HL-60 (cell line): ENCODE data around the gene CHL1.

Experiments used
- GABPA ChIP-seq: IDR thresholded peaks from 2 replicates; pipeline ENCODE4 v1.6.1; 2012; ENCODE audit warnings: low read depth
- TF ChIP-seq, protein P1 (sequence below): IDR thresholded peaks from 2 replicates; pipeline ENCODE4 v1.6.1; 2012; ENCODE audit warnings: low read depth; ENCODE audit not compliant: insufficient replicate concordance
- TF ChIP-seq, protein P2 (sequence below): IDR thresholded peaks from one replicate; pipeline ENCODE4 v1.5.1; 2011; ENCODE audit warnings: low read length, control low read depth, inconsistent platforms; ENCODE audit not compliant: insufficient read depth

DNA sequence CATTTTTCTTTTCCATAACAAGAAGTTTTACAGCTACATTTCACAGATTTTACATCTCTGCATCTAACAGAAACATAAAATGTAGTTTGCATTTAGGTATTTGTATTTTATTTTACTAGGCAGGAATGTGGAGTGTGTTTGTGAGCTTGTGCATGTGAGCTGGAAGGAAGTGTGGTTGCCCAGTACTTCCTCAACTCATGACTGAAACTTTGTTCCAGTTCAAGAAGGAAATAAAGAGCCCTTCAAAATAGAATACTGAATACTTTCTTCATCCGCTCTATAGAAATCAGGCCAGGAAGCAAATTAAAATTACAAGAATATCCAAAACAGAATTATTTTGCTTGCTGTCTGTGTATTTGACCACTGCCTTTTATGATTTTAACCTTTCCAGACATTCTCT is 81.3 kb downstream of the CHL1 start:
- TF ChIP-seq GABPA: no peak
- TF ChIP-seq, protein P1, sequence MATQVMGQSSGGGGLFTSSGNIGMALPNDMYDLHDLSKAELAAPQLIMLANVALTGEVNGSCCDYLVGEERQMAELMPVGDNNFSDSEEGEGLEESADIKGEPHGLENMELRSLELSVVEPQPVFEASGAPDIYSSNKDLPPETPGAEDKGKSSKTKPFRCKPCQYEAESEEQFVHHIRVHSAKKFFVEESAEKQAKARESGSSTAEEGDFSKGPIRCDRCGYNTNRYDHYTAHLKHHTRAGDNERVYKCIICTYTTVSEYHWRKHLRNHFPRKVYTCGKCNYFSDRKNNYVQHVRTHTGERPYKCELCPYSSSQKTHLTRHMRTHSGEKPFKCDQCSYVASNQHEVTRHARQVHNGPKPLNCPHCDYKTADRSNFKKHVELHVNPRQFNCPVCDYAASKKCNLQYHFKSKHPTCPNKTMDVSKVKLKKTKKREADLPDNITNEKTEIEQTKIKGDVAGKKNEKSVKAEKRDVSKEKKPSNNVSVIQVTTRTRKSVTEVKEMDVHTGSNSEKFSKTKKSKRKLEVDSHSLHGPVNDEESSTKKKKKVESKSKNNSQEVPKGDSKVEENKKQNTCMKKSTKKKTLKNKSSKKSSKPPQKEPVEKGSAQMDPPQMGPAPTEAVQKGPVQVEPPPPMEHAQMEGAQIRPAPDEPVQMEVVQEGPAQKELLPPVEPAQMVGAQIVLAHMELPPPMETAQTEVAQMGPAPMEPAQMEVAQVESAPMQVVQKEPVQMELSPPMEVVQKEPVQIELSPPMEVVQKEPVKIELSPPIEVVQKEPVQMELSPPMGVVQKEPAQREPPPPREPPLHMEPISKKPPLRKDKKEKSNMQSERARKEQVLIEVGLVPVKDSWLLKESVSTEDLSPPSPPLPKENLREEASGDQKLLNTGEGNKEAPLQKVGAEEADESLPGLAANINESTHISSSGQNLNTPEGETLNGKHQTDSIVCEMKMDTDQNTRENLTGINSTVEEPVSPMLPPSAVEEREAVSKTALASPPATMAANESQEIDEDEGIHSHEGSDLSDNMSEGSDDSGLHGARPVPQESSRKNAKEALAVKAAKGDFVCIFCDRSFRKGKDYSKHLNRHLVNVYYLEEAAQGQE: no peak
- TF ChIP-seq, protein P2, sequence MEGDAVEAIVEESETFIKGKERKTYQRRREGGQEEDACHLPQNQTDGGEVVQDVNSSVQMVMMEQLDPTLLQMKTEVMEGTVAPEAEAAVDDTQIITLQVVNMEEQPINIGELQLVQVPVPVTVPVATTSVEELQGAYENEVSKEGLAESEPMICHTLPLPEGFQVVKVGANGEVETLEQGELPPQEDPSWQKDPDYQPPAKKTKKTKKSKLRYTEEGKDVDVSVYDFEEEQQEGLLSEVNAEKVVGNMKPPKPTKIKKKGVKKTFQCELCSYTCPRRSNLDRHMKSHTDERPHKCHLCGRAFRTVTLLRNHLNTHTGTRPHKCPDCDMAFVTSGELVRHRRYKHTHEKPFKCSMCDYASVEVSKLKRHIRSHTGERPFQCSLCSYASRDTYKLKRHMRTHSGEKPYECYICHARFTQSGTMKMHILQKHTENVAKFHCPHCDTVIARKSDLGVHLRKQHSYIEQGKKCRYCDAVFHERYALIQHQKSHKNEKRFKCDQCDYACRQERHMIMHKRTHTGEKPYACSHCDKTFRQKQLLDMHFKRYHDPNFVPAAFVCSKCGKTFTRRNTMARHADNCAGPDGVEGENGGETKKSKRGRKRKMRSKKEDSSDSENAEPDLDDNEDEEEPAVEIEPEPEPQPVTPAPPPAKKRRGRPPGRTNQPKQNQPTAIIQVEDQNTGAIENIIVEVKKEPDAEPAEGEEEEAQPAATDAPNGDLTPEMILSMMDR: no peak
